Ureter (tissue), 1 donor: ENCODE measurements around the gene PNLIPRP2. TPM values are rescaled to one million over a fixed set of nuclear protein-coding genes. Genes with fewer than 3 reads are reported as not detected.

ENCODE experiments used
- DNase-seq: peaks from one replicate; pipeline ENCODE4 v3.0.0-alpha.2; 2020; ENCODE audit warnings: low spot score
- total RNA-seq: library from RNA; stranded (reverse); gene quantifications from one replicate; pipeline ENCODE4 v1.2.4, GENCODE V29; 2023
- donor health status: DM: yes; HTN: yes; CAD: no.

The PNLIPRP2 gene
- total RNA-seq, 1 donor from 2014 or later: not detected

GRCh38 chr10:116612107-116612769, 8.5 kb upstream of the PNLIPRP2 start:
- no peak for DNase-seq

GRCh38 chr10:116613471-116613870, 7.3 kb upstream of the PNLIPRP2 start:
- DNase-seq: no peak

GRCh38 chr10:116614796-116615195, 6.0 kb upstream of the PNLIPRP2 start:
- DNase-seq: no peak

- DNase-seq: peak; percentile 15
Measured at GRCh38 chr10:116615199-116615776, 5.5 kb upstream of the PNLIPRP2 start.

GRCh38 chr10:116621476-116621875, 723 bp downstream of the PNLIPRP2 start:
- peak; percentile 29 for DNase-seq

- peak; percentile 34 for DNase-seq
Measured at GRCh38 chr10:116621934-116622655, 1.3 kb downstream of the PNLIPRP2 start.

- DNase-seq: peak; percentile 20
Measured at GRCh38 chr10:116625845-116626244, 5.1 kb downstream of the PNLIPRP2 start.

- no peak for DNase-seq
Measured at GRCh38 chr10:116626815-116627214, 6.1 kb downstream of the PNLIPRP2 start.

GRCh38 chr10:116627386-116627933, 6.7 kb downstream of the PNLIPRP2 start:
- DNase-seq: peak; percentile 54

- no peak for DNase-seq
Measured at GRCh38 chr10:116629340-116629739, 8.6 kb downstream of the PNLIPRP2 start.

- no peak for DNase-seq
Measured at GRCh38 chr10:116630020-116630419, 9.3 kb downstream of the PNLIPRP2 start.

- no peak for DNase-seq
Measured at GRCh38 chr10:116631871-116632295, 11.1 kb downstream of the PNLIPRP2 start.

- DNase-seq: no peak
Measured at GRCh38 chr10:116632596-116633215, 12.0 kb downstream of the PNLIPRP2 start.

GRCh38 chr10:116633216-116633600, 12.5 kb downstream of the PNLIPRP2 start:
- DNase-seq: no peak

- no peak for DNase-seq
Measured at GRCh38 chr10:116634126-116634975, 13.6 kb downstream of the PNLIPRP2 start.

- no peak for DNase-seq
Measured at GRCh38 chr10:116636385-116636784, 15.6 kb downstream of the PNLIPRP2 start.

GRCh38 chr10:116636976-116637375, 16.2 kb downstream of the PNLIPRP2 start:
- DNase-seq: no peak

GRCh38 chr10:116637830-116638229, 17.1 kb downstream of the PNLIPRP2 start:
- DNase-seq: no peak

GRCh38 chr10:116646502-116646901, 25.7 kb downstream of the PNLIPRP2 start:
- no peak for DNase-seq

- DNase-seq: no peak
Measured at GRCh38 chr10:116648903-116649302, 28.1 kb downstream of the PNLIPRP2 start.

GRCh38 chr10:116653885-116654284, 33.1 kb downstream of the PNLIPRP2 start:
- no peak for DNase-seq
